Peyer's patch (tissue), 4 donors: Measurements from ENCODE around the gene SLC25A21.

Source experiments
- POLR2A ChIP-seq, 2 donors: fragments of 450-650 bp; IDR thresholded peaks; one replicate each; pipeline ENCODE4 v1.5.1; 2017; ENCODE audit warnings: antibody characterized with exemption in 2 of 2, mild to moderate bottlenecking in 2 of 2, moderate library complexity in 2 of 2
- TF ChIP-seq, protein P1 (sequence below), 6 experiments: fragments of 450-650 bp in 4 of 6; fragments of 200-600 bp in 2 of 6; sonication (generic) in 1 of 6; IDR thresholded peaks; one replicate each; pipeline ENCODE4 v1.5.1; 2017 to 2019; ENCODE audit warnings: antibody characterized with exemption in 6 of 6, mild to moderate bottlenecking in 3 of 6, moderate library complexity in 1 of 6

DNA sequence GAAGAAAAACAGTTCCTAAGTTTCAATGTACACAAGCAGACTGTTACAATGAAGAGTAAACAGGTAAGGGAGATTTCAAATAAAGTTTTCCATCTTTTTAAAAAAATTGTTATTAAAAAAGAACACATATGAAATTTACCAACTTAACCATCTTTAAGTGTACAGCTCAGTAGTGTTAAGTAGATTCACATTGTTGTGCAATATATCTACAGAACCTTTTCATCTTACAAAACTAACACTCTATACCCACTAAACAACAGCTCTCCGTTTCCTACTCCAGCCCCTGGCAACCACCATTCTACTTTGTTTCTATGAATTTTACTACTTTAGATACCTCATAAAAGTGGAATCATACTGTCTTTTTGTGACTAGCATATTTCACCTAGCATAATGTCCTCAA, 139.5 kb downstream of the SLC25A21 start:
- TF ChIP-seq POLR2A (IDR thresholded peaks at IDR 0.05), result no peak
- TF ChIP-seq, protein P1, sequence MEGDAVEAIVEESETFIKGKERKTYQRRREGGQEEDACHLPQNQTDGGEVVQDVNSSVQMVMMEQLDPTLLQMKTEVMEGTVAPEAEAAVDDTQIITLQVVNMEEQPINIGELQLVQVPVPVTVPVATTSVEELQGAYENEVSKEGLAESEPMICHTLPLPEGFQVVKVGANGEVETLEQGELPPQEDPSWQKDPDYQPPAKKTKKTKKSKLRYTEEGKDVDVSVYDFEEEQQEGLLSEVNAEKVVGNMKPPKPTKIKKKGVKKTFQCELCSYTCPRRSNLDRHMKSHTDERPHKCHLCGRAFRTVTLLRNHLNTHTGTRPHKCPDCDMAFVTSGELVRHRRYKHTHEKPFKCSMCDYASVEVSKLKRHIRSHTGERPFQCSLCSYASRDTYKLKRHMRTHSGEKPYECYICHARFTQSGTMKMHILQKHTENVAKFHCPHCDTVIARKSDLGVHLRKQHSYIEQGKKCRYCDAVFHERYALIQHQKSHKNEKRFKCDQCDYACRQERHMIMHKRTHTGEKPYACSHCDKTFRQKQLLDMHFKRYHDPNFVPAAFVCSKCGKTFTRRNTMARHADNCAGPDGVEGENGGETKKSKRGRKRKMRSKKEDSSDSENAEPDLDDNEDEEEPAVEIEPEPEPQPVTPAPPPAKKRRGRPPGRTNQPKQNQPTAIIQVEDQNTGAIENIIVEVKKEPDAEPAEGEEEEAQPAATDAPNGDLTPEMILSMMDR (IDR thresholded peaks at IDR 0.05), result no peak
